Endothelial cell of umbilical vein (primary cell): ENCODE results near the gene RABGAP1. TPM values are rescaled to one million over a fixed set of nuclear protein-coding genes. Genes with fewer than 3 reads are reported as not detected.
A peak's percentile ranks its signal among the peaks of the same experiment; 100 is the strongest.

Experiments
- BruUV-seq: library from RNA; stranded (reverse); fragments of 400-500 nt; replicated peaks from 2 replicates; lab custom pipeline; 2021; lab: Mats Ljungman, UMichigan
- CTCF ChIA-PET: fragments of 300-600, 350-600 bp; sonication (Branson Sonifier 250); formaldehyde crosslinking; loops from one replicate; lab custom pipeline; 2021; ENCODE audit warnings: antibody characterized with exemption, inconsistent platforms; lab: Charles Lee
- POLR2A ChIA-PET: fragments of 300-600, 350-600 bp; sonication (Branson Sonifier 250); formaldehyde crosslinking; loops from one replicate; lab custom pipeline; 2021; ENCODE audit warnings: antibody characterized with exemption, inconsistent platforms; lab: Charles Lee
- DNase-seq: peaks from one replicate; pipeline ENCODE4 v3.0.0-alpha.2; 2011; ENCODE audit warnings: low read depth, low spot score
- FAIRE-seq: peaks from 2 replicates; lab custom pipeline; 2011; peaks lifted over from hg19 to GRCh38; lab: Jason Lieb, UNC
- H2AFZ ChIP-seq: 2 replicates; pipeline ENCODE4 v1.6.0; 2012; ENCODE audit warnings: low read depth, low read length, control low read depth, inconsistent platforms
- H3K27ac ChIP-seq: 2 replicates; pipeline ENCODE4 v1.5.1; 2011; ENCODE audit warnings: low read depth, mild to moderate bottlenecking, control low read depth, low read length, moderate library complexity; ENCODE audit not compliant: insufficient read depth
- H3K27me3 ChIP-seq, 2 experiments: 2 replicates each; pipeline versions ENCODE4 v1.6.0 to v1.6.1; 2011; ENCODE audit warnings: low read length in 2 of 2, mixed read lengths in 1 of 2; ENCODE audit not compliant: control insufficient read depth in 2 of 2, insufficient read depth in 2 of 2
- H3K36me3 ChIP-seq, 2 experiments: 2 replicates in 1 of 2; 3 replicates in 1 of 2; pipeline ENCODE4 v1.5.1; 2011; ENCODE audit warnings: low read length in 2 of 2, mild to moderate bottlenecking in 1 of 2, moderate library complexity in 1 of 2; ENCODE audit not compliant: control insufficient read depth in 2 of 2, insufficient read depth in 2 of 2; ENCODE audit errors: extremely low read depth in 1 of 2
- H3K4me1 ChIP-seq: 3 replicates; pipeline ENCODE4 v1.5.1; 2011; ENCODE audit warnings: mild to moderate bottlenecking, low read length; ENCODE audit not compliant: control insufficient read depth, insufficient read depth; ENCODE audit errors: extremely low read depth
- H3K4me2 ChIP-seq: 2 replicates; pipeline ENCODE4 v1.6.1; 2011; ENCODE audit warnings: low read length, control low read depth, mixed read lengths; ENCODE audit not compliant: insufficient read depth
- H3K4me3 ChIP-seq, 3 experiments: fragments of 200-600 bp in 1 of 3; sonication (generic), shearing (Covaris generic) in 1 of 3; replicated peaks in 1 of 3; 2 replicates each; pipeline ENCODE4 v1.5.1; 2011 to 2016; ENCODE audit warnings: control low read depth in 3 of 3, low read length in 3 of 3, mild to moderate bottlenecking in 2 of 3, inconsistent platforms in 1 of 3, low read depth in 1 of 3, moderate library complexity in 1 of 3; ENCODE audit not compliant: insufficient read depth in 1 of 3
- H3K79me2 ChIP-seq: 2 replicates; pipeline ENCODE4 v1.6.0; 2012; ENCODE audit warnings: low read length, inconsistent platforms; ENCODE audit not compliant: control insufficient read depth, insufficient read depth
- H3K9ac ChIP-seq: replicated peaks from 2 replicates; pipeline ENCODE3; 2011; ENCODE audit warnings: low read length, control low read depth; ENCODE audit not compliant: insufficient read depth; ENCODE audit errors: extremely low read depth
- H3K9me1 ChIP-seq: replicated peaks from 3 replicates; pipeline ENCODE4 v1.6.0; 2011; ENCODE audit warnings: mild to moderate bottlenecking, low read length; ENCODE audit not compliant: control insufficient read depth, insufficient read depth; ENCODE audit errors: extremely low read depth
- H3K9me3 ChIP-seq: replicated peaks from 2 replicates; pipeline ENCODE4 v1.5.1; 2012; ENCODE audit warnings: low read length, inconsistent platforms; ENCODE audit not compliant: control insufficient read depth, insufficient read depth
- H4K20me1 ChIP-seq: replicated peaks from 2 replicates; pipeline ENCODE3; 2011; ENCODE audit warnings: mild to moderate bottlenecking, low read length; ENCODE audit not compliant: control insufficient read depth, insufficient read depth; ENCODE audit errors: extremely low read depth
- EZH2 ChIP-seq: IDR thresholded peaks from 2 replicates; pipeline ENCODE4 v1.6.1; 2012; ENCODE audit warnings: borderline replicate concordance, low read depth, mild to moderate bottlenecking, moderate library complexity, low read length, inconsistent platforms; ENCODE audit not compliant: severe bottlenecking
- FOS ChIP-seq: IDR thresholded peaks from 2 replicates; pipeline ENCODE4 v1.6.1; 2011; ENCODE audit warnings: mild to moderate bottlenecking, low read length, moderate library complexity, borderline replicate concordance; ENCODE audit not compliant: insufficient read depth
- GATA2 ChIP-seq: IDR thresholded peaks from 2 replicates; pipeline ENCODE4 v1.7.0; 2011; ENCODE audit warnings: low read depth, mild to moderate bottlenecking, moderate library complexity, mixed read lengths, low read length; ENCODE audit not compliant: insufficient read length, insufficient read depth
- JUN ChIP-seq: IDR thresholded peaks from 2 replicates; pipeline ENCODE4 v1.6.1; 2011; ENCODE audit warnings: borderline replicate concordance, low read depth; ENCODE audit not compliant: insufficient read length, insufficient read depth
- MYC ChIP-seq: IDR thresholded peaks from one replicate; pipeline ENCODE4 v1.6.1; 2011; ENCODE audit warnings: mild to moderate bottlenecking, low read depth, low read length
- POLR2A ChIP-seq: IDR thresholded peaks from 2 replicates; pipeline ENCODE4 v1.6.1; 2012; ENCODE audit warnings: low read depth, mild to moderate bottlenecking, control low read depth, low read length
- POLR2AphosphoS5 ChIP-seq: IDR thresholded peaks from 2 replicates; pipeline ENCODE4 v1.6.1; 2012; ENCODE audit warnings: low read depth, mild to moderate bottlenecking, control low read depth, low read length, moderate library complexity; ENCODE audit not compliant: insufficient read depth
- dilution Hi-C: fragments of 300-500 bp; cut with MboI; formaldehyde crosslinking; loops from one replicate; pipeline ENCODE4 v1.15.0; 2019; ENCODE audit warnings: low sequenced_read_pairs; ENCODE audit not compliant: extremely low pct_ligation_motif_present
- intact Hi-C: fragments of 100-400 bp; cut with micrococcal nuclease; formaldehyde crosslinking; loops from one replicate; pipeline ENCODE4 v1.10.0; 2022
- polyA plus RNA-seq, 4 experiments: library from polyadenylated mRNA; depleted of rRNA in 3 of 4; stranded (reverse) in 3 of 4; unstranded in 1 of 4; fragments of >200 nt; gene quantifications; 2 replicates each; pipeline versions ENCODE4 v1.2.1 to v1.2.3, GENCODE V29; 2011 to 2012; ENCODE audit warnings: missing spikeins in 1 of 4
- total RNA-seq: library from RNA; stranded (reverse); gene quantifications from 2 replicates; pipeline ENCODE4 v1.2.3, GENCODE V29; 2021
- TF ChIP-seq, protein P1 (sequence below), 2 donors: IDR thresholded peaks; 1 replicate in 1 of 2; 2 replicates in 1 of 2; pipeline ENCODE4 v1.5.1; 2011; ENCODE audit warnings: low read length in 2 of 2, mild to moderate bottlenecking in 2 of 2, moderate library complexity in 2 of 2, control low read depth in 1 of 2, inconsistent platforms in 1 of 2, low read depth in 1 of 2; ENCODE audit not compliant: insufficient read depth in 1 of 2; ENCODE audit errors: extremely low read depth in 1 of 2
- TF ChIP-seq, protein P2 (sequence below): IDR thresholded peaks from 2 replicates; pipeline ENCODE4 v1.6.1; 2011; ENCODE audit not compliant: insufficient read depth, insufficient read length

Gene RABGAP1
- total and polyA plus RNA-seq, 2 donors (not counting 3 experiments of a cell fraction or from before 2014, with no cell fraction given) = 19.0 to 53.6 TPM

DNA sequence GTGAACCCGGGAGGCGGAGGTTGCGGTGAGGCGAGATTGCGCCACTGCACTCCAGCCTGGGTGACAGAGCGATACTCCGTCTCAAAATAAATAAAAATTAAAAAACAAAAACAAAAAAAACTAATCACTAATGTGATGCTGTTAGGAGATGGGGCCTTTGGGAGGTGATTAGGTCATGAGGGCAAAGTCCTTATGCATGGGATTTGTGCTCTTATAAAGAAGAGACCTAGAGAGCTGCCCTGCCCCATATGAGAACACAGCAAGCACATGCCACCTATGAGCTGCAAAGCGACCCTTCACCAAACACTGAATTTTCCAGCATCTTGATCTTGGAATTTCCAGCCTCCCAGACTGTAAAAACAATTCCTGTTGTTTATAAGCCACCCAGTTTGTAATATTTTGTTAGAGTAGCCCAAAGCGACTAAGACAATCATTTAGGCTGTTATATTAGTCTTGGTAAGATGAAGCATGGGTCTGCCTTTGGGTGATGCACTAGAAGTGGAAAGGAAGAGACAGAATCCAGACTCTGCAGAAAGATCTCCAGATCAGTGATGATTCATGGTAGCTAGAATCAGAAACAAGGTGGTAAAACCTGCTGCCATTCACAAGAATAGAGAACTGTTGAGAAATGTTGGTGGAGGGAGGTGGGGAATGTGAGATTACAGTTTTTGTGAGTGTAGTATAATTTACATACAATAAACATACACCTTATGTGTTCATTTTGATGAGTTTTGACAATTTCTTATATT lies 118.8 kb downstream of the RABGAP1 start:
- H3K9me3 ChIP-seq = no peaks in the 10 kb centered on the region
- TF ChIP-seq POLR2AphosphoS5 (no peak), JUN (no peak), POLR2A (no peak), MYC (no peak), FOS (no peak), GATA2 (no peak), EZH2 (no peak)
- TF ChIP-seq, protein P1, sequence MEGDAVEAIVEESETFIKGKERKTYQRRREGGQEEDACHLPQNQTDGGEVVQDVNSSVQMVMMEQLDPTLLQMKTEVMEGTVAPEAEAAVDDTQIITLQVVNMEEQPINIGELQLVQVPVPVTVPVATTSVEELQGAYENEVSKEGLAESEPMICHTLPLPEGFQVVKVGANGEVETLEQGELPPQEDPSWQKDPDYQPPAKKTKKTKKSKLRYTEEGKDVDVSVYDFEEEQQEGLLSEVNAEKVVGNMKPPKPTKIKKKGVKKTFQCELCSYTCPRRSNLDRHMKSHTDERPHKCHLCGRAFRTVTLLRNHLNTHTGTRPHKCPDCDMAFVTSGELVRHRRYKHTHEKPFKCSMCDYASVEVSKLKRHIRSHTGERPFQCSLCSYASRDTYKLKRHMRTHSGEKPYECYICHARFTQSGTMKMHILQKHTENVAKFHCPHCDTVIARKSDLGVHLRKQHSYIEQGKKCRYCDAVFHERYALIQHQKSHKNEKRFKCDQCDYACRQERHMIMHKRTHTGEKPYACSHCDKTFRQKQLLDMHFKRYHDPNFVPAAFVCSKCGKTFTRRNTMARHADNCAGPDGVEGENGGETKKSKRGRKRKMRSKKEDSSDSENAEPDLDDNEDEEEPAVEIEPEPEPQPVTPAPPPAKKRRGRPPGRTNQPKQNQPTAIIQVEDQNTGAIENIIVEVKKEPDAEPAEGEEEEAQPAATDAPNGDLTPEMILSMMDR (IDR thresholded peaks at IDR 0.05; ENCODE audit: extremely low read depth in 1 of 2, insufficient read depth in 1 of 2, low read depth in 1 of 2, low read length in 2 of 2) = no peak
- TF ChIP-seq, protein P2, sequence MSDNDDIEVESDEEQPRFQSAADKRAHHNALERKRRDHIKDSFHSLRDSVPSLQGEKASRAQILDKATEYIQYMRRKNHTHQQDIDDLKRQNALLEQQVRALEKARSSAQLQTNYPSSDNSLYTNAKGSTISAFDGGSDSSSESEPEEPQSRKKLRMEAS = no peak
- H3K4me3 ChIP-seq = no peak overlapping the region
- no peak overlapping the region for H3K9ac ChIP-seq
- no peak overlapping the region for H3K4me2 ChIP-seq
- ChIA-PET CTCF (no interaction called here), POLR2A (no interaction called here)
- no TSS peak for BruUV-seq
- no peak overlapping the region for H3K27ac ChIP-seq
- FAIRE-seq (peak; percentile 24), DNase-seq (no peak)
- no peaks in the 10 kb centered on the region for H3K27me3 ChIP-seq
- no peaks in the 10 kb centered on the region for H4K20me1 ChIP-seq
- H3K79me2 ChIP-seq = no peaks in the 10 kb centered on the region
- intact Hi-C loops = no loop called here
- dilution Hi-C loops = no loop called here
- H3K9me1 ChIP-seq = no peaks in the 10 kb centered on the region
- peaks cover 0 to 2% of the 10 kb centered on the region in 2 experiments for H3K36me3 ChIP-seq
- H2AFZ ChIP-seq = no peak overlapping the region
- no peaks in the 10 kb centered on the region for H3K4me1 ChIP-seq
